ENCODE data around the gene CWH43. TPM values are rescaled to one million over a fixed set of nuclear protein-coding genes. Genes with fewer than 3 reads are reported as not detected.
"Not testable (repeated sequence)": the region's sequence is repeated elsewhere in the genome, so short reads cannot be mapped to it uniquely, and the experiment has no call there.

Gene CWH43
- total RNA-seq, 2 donors from 2014 or later, result 14.8 to 118 TPM

DNA sequence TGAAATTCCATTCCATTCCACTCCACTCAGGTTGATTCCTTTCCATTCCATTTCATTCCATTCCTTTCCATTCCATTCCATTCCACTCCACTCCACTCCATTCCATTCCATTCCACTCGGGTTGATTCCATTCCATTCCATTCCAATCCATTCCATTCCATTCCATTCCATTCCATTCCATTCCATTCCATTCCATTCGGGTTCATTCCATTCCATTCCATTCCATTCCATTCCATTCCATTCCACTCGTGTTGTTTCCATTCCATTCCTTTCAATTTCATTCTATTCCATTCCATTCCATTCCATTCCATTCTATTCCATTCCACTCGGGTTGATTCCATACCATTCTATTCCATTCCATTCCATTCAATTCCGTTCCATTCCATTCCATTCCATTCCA, 124.5 kb downstream of the CWH43 start:
- H3K27ac ChIP-seq; H3K36me3 ChIP-seq; DNase-seq (ENCODE audit: low spot score); H3K4me1 ChIP-seq (replicated peaks); intact Hi-C loops (cut with DNase I); H3K27me3 ChIP-seq (replicated peaks; ENCODE audit: insufficient read depth); H3K4me3 ChIP-seq; H3K9me3 ChIP-seq: not testable (repeated sequence)
- WGBS, result 64% methylated on average over 5 of the region's 5 CpGs

Small RNA genes within 50 kb of the gene (small RNA-seq; reads per million reads assigned to genes)
- 0 reads per million in 2 donors for gene AC020593.1

Other genes starting within 250 kb of the CWH43 start
- gene FRYL, start 206.0 kb upstream of the CWH43 start, total RNA-seq, result 10 to 100 TPM; 40.0 to 47.6 TPM
- 100 to 1,000 TPM; 114 to 176 TPM for gene OCIAD1, start 155.2 kb upstream of the CWH43 start, total RNA-seq
- 10 to 100 TPM; 12.5 to 55.5 TPM for gene OCIAD2, start 79.5 kb upstream of the CWH43 start, total RNA-seq

Measured in prostate gland (tissue), 2 donors.